K562 (cell line): ENCODE data around the gene DCUN1D2. TPM values are rescaled to one million over a fixed set of nuclear protein-coding genes. Genes with fewer than 3 reads are reported as not detected.

Source experiments
- ATAC-seq: fragments of 200-7000 bp; cut with Tn5 transposase; 3 replicates; pipeline ENCODE4 v1.9.1; 2020; ENCODE audit warnings: moderate library complexity
- BruUV-seq: library from RNA; stranded (reverse); fragments of 400-500 nt; replicated peaks from 2 replicates; lab custom pipeline; 2021; lab: Mats Ljungman, UMichigan
- CTCF ChIA-PET: fragments of 300-600 bp; formaldehyde crosslinking; extraction: SDS; loops from one replicate; lab custom pipeline; 2021; ENCODE audit warnings: low intra/inter-chr PET ratio; lab: Yijun Ruan, JAX
- POLR2A ChIA-PET: fragments of 300-600, 350-650 bp; sonication (Branson Sonifier 250); formaldehyde crosslinking; extraction: SDS; loops from one replicate; lab custom pipeline; 2021; ENCODE audit warnings: antibody characterized with exemption, inconsistent platforms; lab: Yijun Ruan, JAX
- DNase-seq, 4 experiments: peaks; one replicate each; pipeline versions ENCODE4 v3.0.0 to v3.0.0-alpha.2; 2011 to 2018; ENCODE audit warnings: low spot score in 3 of 4, mixed read lengths in 3 of 4; ENCODE audit errors: extremely low read depth in 1 of 4
- FAIRE-seq: peaks from 2 replicates; lab custom pipeline; 2011; peaks lifted over from hg19 to GRCh38; lab: Jason Lieb, UNC
- H2AFZ ChIP-seq: 2 replicates; pipeline ENCODE4 v1.6.0; 2011; ENCODE audit warnings: low read depth, low read length, control low read depth, inconsistent platforms
- H3K27ac ChIP-seq: fragments of 200-600 bp; 3 replicates; pipeline ENCODE4 v1.8.0; 2011; ENCODE audit warnings: low read depth, mild to moderate bottlenecking, control low read depth, inconsistent platforms, low read length, moderate library complexity, mixed read lengths; ENCODE audit errors: extremely low read depth
- H3K27me3 ChIP-seq, 2 experiments: fragments of 300-600 bp in 1 of 2; 2 replicates in 1 of 2; 3 replicates in 1 of 2; pipeline versions ENCODE4 v1.6.0 to v1.8.0; 2011; ENCODE audit warnings: inconsistent platforms in 2 of 2, low read length in 2 of 2, mild to moderate bottlenecking in 1 of 2, mixed read lengths in 1 of 2, moderate library complexity in 1 of 2; ENCODE audit not compliant: control insufficient read depth in 2 of 2, insufficient read depth in 2 of 2
- H3K36me3 ChIP-seq: fragments of 300-600 bp; 3 replicates; pipeline ENCODE4 v1.8.0; 2011; ENCODE audit warnings: mild to moderate bottlenecking, low read length, inconsistent platforms; ENCODE audit not compliant: control insufficient read depth, insufficient read depth
- H3K4me1 ChIP-seq, 2 experiments: fragments of 200-600 bp in 1 of 2; replicated peaks in 1 of 2; 2 replicates in 1 of 2; 3 replicates in 1 of 2; pipeline versions ENCODE4 v1.5.1 to v1.8.0; 2011; ENCODE audit warnings: inconsistent platforms in 2 of 2, low read length in 2 of 2, mild to moderate bottlenecking in 1 of 2, mixed read lengths in 1 of 2, moderate library complexity in 1 of 2; ENCODE audit not compliant: control insufficient read depth in 2 of 2, insufficient read depth in 2 of 2
- H3K4me2 ChIP-seq: 2 replicates; pipeline ENCODE4 v1.6.1; 2011; ENCODE audit warnings: low read length, control low read depth, inconsistent platforms, mixed read lengths; ENCODE audit not compliant: insufficient read depth
- H3K4me3 ChIP-seq: fragments of 200-600 bp; sonication (generic), shearing (Covaris generic); 2 replicates; pipeline ENCODE4 v1.5.1; 2016; ENCODE audit warnings: control low read depth, inconsistent platforms
- H3K79me2 ChIP-seq: fragments of 200-600 bp; 3 replicates; pipeline ENCODE4 v1.8.0; 2011; ENCODE audit warnings: low read length, inconsistent platforms; ENCODE audit not compliant: control insufficient read depth, insufficient read depth
- H3K9ac ChIP-seq, 2 experiments: 2 replicates each; pipeline versions ENCODE4 v1.6.0 to v1.6.1; 2011; ENCODE audit warnings: low read depth in 2 of 2, low read length in 2 of 2, control low read depth in 1 of 2, inconsistent platforms in 1 of 2, mild to moderate bottlenecking in 1 of 2, mixed read lengths in 1 of 2; ENCODE audit not compliant: insufficient read depth in 1 of 2
- H3K9me1 ChIP-seq: one replicate; pipeline ENCODE4 v1.6.0; 2011; ENCODE audit warnings: inconsistent platforms, mild to moderate bottlenecking, low read length, moderate library complexity; ENCODE audit not compliant: control insufficient read depth, insufficient read depth
- H3K9me3 ChIP-seq: replicated peaks from 2 replicates; pipeline ENCODE4 v1.5.1; 2011; ENCODE audit warnings: low read depth, low read length, inconsistent platforms; ENCODE audit not compliant: control insufficient read depth, insufficient read depth
- H4K20me1 ChIP-seq: replicated peaks from 2 replicates; pipeline ENCODE4 v1.6.1; 2011; ENCODE audit warnings: low read length, inconsistent platforms, mixed read lengths; ENCODE audit not compliant: control insufficient read depth, insufficient read depth
- ARID3A ChIP-seq: IDR thresholded peaks from 2 replicates; pipeline ENCODE4 v1.6.1; 2012; ENCODE audit warnings: low read depth, low read length, improper control_type of control experiment, borderline replicate concordance
- CREM ChIP-seq: IDR thresholded peaks from 2 replicates; pipeline ENCODE4 v1.6.1; 2014; ENCODE audit warnings: antibody characterized with exemption, low read depth
- CXXC5 ChIP-seq: fragments of 250-450 bp; sonication (Bioruptor Pico); IDR thresholded peaks from 2 replicates; pipeline ENCODE4 v1.8.0; 2022; ENCODE audit warnings: inconsistent platforms, mild to moderate bottlenecking, moderate library complexity
- ELF1 ChIP-seq: fragments of 200-800 bp; sonication (Bioruptor generic); IDR thresholded peaks from 2 replicates; pipeline ENCODE4 v1.6.1; 2016; ENCODE audit warnings: missing genetic modification characterization, missing compliant biosample characterization
- FOSL1 ChIP-seq: fragments of 200-800 bp; sonication (Bioruptor generic); conservative IDR thresholded peaks from 2 replicates; pipeline ENCODE4 v1.6.1; 2016; ENCODE audit warnings: missing genetic modification characterization, missing compliant biosample characterization
- GTF2E2 ChIP-seq: fragments of 200-800 bp; sonication (Bioruptor generic); IDR thresholded peaks from 2 replicates; pipeline ENCODE4 v1.6.1; 2016; ENCODE audit warnings: missing genetic modification characterization, missing compliant biosample characterization
- KAT7 ChIP-seq: sonication (generic); formaldehyde crosslinking; IDR thresholded peaks from 2 replicates; pipeline ENCODE4 v1.8.0; 2022; ENCODE audit warnings: missing genetic modification reagents, mild to moderate bottlenecking, borderline replicate concordance
- MAZ ChIP-seq, 2 experiments: fragments of 450-650 bp in 1 of 2; sonication (generic) in 1 of 2; formaldehyde crosslinking; IDR thresholded peaks in 1 of 2; conservative IDR thresholded peaks in 1 of 2; 2 replicates each; pipeline versions ENCODE4 v1.4.0 to v1.5.0; 2020; ENCODE audit warnings: mild to moderate bottlenecking in 1 of 2, missing genetic modification reagents in 1 of 2
- NFIC ChIP-seq: fragments of 450-650 bp; IDR thresholded peaks from 2 replicates; pipeline ENCODE4 v1.6.1; 2017; ENCODE audit warnings: mild to moderate bottlenecking, inconsistent platforms
- PHF8 ChIP-seq: fragments of 200-600 bp; sonication (generic); IDR thresholded peaks from 2 replicates; pipeline ENCODE4 v1.6.1; 2012; ENCODE audit warnings: mixed run types, mild to moderate bottlenecking, inconsistent platforms, low read length, moderate library complexity, borderline replicate concordance
- ZBTB11 ChIP-seq, 3 experiments: fragments of 200-800 bp in 1 of 3; fragments of 250-450 bp in 1 of 3; fragments of 450-650 bp in 1 of 3; sonication (Bioruptor Pico) in 1 of 3; sonication (Bioruptor generic) in 1 of 3; formaldehyde crosslinking in 1 of 3; IDR thresholded peaks; 2 replicates each; pipeline versions ENCODE4 v1.6.1 to v1.8.0; 2016 to 2022; ENCODE audit warnings: mild to moderate bottlenecking in 2 of 3, missing genetic modification characterization in 2 of 3, missing compliant biosample characterization in 1 of 3, moderate library complexity in 1 of 3
- ZNF217 ChIP-seq: sonication (generic); formaldehyde crosslinking; IDR thresholded peaks from 2 replicates; pipeline ENCODE4 v1.8.0; 2022; ENCODE audit warnings: mild to moderate bottlenecking, missing genetic modification reagents
- ZNF24 ChIP-seq: fragments of 450-650 bp; IDR thresholded peaks from 2 replicates; pipeline ENCODE4 v1.6.1; 2016
- ZNF324 ChIP-seq: fragments of 250-450 bp; sonication (Bioruptor Pico); IDR thresholded peaks from 2 replicates; pipeline ENCODE4 v1.4.0; 2020; ENCODE audit warnings: mild to moderate bottlenecking
- ZNF79 ChIP-seq: fragments of 250-450 bp; sonication (Bioruptor Pico); IDR thresholded peaks from 2 replicates; pipeline ENCODE4 v1.4.0; 2020; ENCODE audit warnings: low read depth, mild to moderate bottlenecking, moderate library complexity
- WGBS: fragments of 100-300 bp; shearing (Covaris generic); methylation state at CpG from one replicate; pipeline ENCODE4 v1.1.6; 2016; ENCODE audit warnings: low coverage, mixed read lengths; ENCODE audit not compliant: insufficient coverage; ENCODE audit errors: missing lambda C conversion rate; 5-methylcytosine and 5-hydroxymethylcytosine counted together
- in situ Hi-C: fragments of 300-500 bp; cut with MboI; formaldehyde crosslinking; loops from 4 replicates; pipeline ENCODE4 v1.15.0; 2018; ENCODE audit warnings: inconsistent platforms, mixed read lengths
- intact Hi-C: fragments of 100-400 bp; cut with micrococcal nuclease; formaldehyde crosslinking; loops from 2 replicates; pipeline ENCODE4 v1.14.2; 2022
- polyA plus RNA-seq, 8 experiments: library from polyadenylated mRNA; depleted of rRNA in 4 of 8; stranded (reverse) in 5 of 8; unstranded in 3 of 8; fragments of >200 nt; fragmentation: Nextera tagmentation in 2 of 8; fragmentation: Illumina TruSeq in 1 of 8; extraction: Ambion mirVana in 2 of 8; extraction: Trizol in 1 of 8; gene quantifications; 2 replicates each; pipeline versions ENCODE4 v1.2.1 to v1.2.3, GENCODE V29; 2011 to 2014; ENCODE audit warnings: inconsistent platforms in 1 of 8, missing spikeins in 1 of 8
- total RNA-seq, 7 experiments: library from RNA; depleted of rRNA in 6 of 7; stranded (reverse); fragments of >200 nt in 6 of 7; fragmentation: Illumina TruSeq in 2 of 7; extraction: Trizol in 2 of 7; gene quantifications; 2 replicates each; pipeline versions ENCODE4 v1.2.1 to v1.2.3, GENCODE V29; 2011 to 2021; ENCODE audit warnings: low replicate concordance in 1 of 7

Gene DCUN1D2
- total and polyA plus RNA-seq, 9 of the 15 experiments (the other 6 are each of a cell fraction or from before 2014, with no cell fraction given): 2.1 to 16.8 (median 11.1) TPM

DNA sequence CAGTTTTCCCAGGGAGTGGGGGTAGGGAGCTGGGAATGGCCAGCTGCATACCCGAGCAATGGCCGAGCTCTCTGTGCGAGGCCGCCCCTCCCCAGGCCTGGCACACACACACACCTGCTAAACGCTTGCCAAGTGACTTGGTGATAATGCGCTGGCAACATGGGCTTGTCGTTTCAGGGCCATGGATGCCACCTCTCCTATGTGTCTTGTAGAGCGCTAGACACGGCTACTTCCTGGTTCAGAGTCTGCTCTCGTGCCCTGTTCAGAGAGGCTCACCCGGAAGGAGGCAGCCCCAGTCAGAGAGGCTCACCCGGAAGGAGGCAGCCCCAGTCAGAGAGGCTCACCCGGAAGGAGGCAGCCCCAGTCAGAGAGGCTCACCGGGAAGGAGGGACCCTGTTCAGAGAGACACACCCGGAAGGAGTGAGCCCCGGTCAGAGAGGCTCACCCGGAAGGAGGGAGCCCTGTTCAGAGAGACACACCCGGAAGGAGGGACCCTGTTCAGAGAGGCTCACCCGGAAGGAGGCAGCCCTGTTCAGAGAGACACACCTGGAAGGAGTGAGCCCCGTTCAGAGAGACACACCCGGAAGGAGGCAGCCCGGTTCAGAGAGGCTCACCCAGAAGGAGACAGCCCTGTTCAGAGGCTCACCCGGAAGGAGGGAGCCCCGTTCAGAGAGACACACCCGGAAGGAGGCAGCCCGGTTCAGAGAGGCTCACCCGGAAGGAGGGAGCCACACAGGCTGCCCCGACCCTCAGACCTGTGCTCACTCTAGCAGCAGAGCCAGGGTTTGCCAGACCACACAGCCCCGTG, 41.4 kb downstream of the DCUN1D2 start:
- intact Hi-C loops: loop anchor here (5.0 kb wide), 1 partner anchor 507 kb away; no protein-coding TSS in a partner anchor
- Histone ChIP-seq H3K27me3 (no peaks in the 10 kb centered on the region), H3K27ac (peak overlapping the region; percentile 92), H3K36me3 (no peaks in the 10 kb centered on the region), H3K79me2 (peaks cover 6% of the 10 kb centered on the region; the same call in 2 of the 3 replicates), H2AFZ (peak overlapping the region; percentile 99), H4K20me1 (no peaks in the 10 kb centered on the region), H3K4me2 (peak overlapping the region; percentile 99), H3K4me1 (peaks cover 5 to 28% of the 10 kb centered on the region in 2 experiments; a peak in 4 of 5 replicates), H3K4me3 (peak overlapping the region; percentile 73), H3K9me3 (no peaks in the 10 kb centered on the region), H3K9me1 (no peaks in the 10 kb centered on the region), H3K9ac (peak overlapping the region; percentile 87 to 92)
- ChIA-PET POLR2A (interaction anchor here (0.5 to 1.0 kb wide), 2 partner anchors 24 to 522 kb away, joined by 3 to 6 read pairs; no protein-coding TSS in a partner anchor), CTCF (no interaction called here)
- DNase-seq: peak; percentile 69 to 93 (median 72)
- in situ Hi-C loops: no loop called here
- FAIRE-seq: peak; percentile 99
- BruUV-seq: no TSS peak
- WGBS: 4% methylated on average over 26 of the region's 29 CpGs
- peak; percentile 91 for ATAC-seq
- TF ChIP-seq ZBTB11 (CRISPR knock-in tag; IDR thresholded peaks at IDR 0.05) (peak; percentile 93 to 99 (median 97)), ZNF324 (no peak), ZNF24 (peak; percentile 22; the same call in 1 of the 2 replicates), CREM (peak; percentile 31), PHF8 (peak; percentile 75), GTF2E2 (tag) (peak; percentile 64; the same call in 1 of the 2 replicates), CXXC5 (CRISPR knock-in tag) (peak; percentile 54), ZNF217 (no peak), ELF1 (tag) (peak; percentile 100), MAZ (CRISPR knock-in tag; conservative IDR thresholded peaks at IDR 0.05 in 1 of 2, IDR thresholded peaks at IDR 0.05 in 1 of 2) (peak in 1 of 2 experiments; percentile 45; a peak in 1 of 4 replicates), FOSL1 (tag) (peak; percentile 44; the same call in 1 of the 2 replicates), KAT7 (CRISPR knock-in tag) (peak; percentile 77; the same call in 1 of the 2 replicates), NFIC (no peak), ZNF79 (CRISPR knock-in tag) (no peak), ARID3A (no peak)
